Endothelial cell of umbilical vein (primary cell): ENCODE data around the gene THAP4.

ENCODE experiments used
- CTCF ChIP-seq, 2 donors: IDR thresholded peaks; 1 replicate in 1 of 2; 2 replicates in 1 of 2; pipeline ENCODE4 v1.5.1; 2011; ENCODE audit warnings: low read length in 2 of 2, mild to moderate bottlenecking in 2 of 2, moderate library complexity in 2 of 2, control low read depth in 1 of 2, inconsistent platforms in 1 of 2, low read depth in 1 of 2; ENCODE audit not compliant: insufficient read depth in 1 of 2; ENCODE audit errors: extremely low read depth in 1 of 2
- EZH2 ChIP-seq: IDR thresholded peaks from 2 replicates; pipeline ENCODE4 v1.6.1; 2012; ENCODE audit warnings: borderline replicate concordance, low read depth, mild to moderate bottlenecking, moderate library complexity, low read length, inconsistent platforms; ENCODE audit not compliant: severe bottlenecking
- GATA2 ChIP-seq: IDR thresholded peaks from 2 replicates; pipeline ENCODE4 v1.7.0; 2011; ENCODE audit warnings: low read depth, mild to moderate bottlenecking, moderate library complexity, mixed read lengths, low read length; ENCODE audit not compliant: insufficient read length, insufficient read depth
- JUN ChIP-seq: IDR thresholded peaks from 2 replicates; pipeline ENCODE4 v1.6.1; 2011; ENCODE audit warnings: borderline replicate concordance, low read depth; ENCODE audit not compliant: insufficient read length, insufficient read depth
- MAX ChIP-seq: IDR thresholded peaks from 2 replicates; pipeline ENCODE4 v1.6.1; 2011; ENCODE audit not compliant: insufficient read depth, insufficient read length
- POLR2A ChIP-seq: IDR thresholded peaks from 2 replicates; pipeline ENCODE4 v1.6.1; 2012; ENCODE audit warnings: low read depth, mild to moderate bottlenecking, control low read depth, low read length
- POLR2AphosphoS5 ChIP-seq: IDR thresholded peaks from 2 replicates; pipeline ENCODE4 v1.6.1; 2012; ENCODE audit warnings: low read depth, mild to moderate bottlenecking, control low read depth, low read length, moderate library complexity; ENCODE audit not compliant: insufficient read depth

- no peak for TF ChIP-seq CTCF (IDR thresholded peaks at IDR 0.05; ENCODE audit: extremely low read depth in 1 of 2, insufficient read depth in 1 of 2, low read depth in 1 of 2, low read length in 2 of 2)
- no peak for TF ChIP-seq MAX
- no peak for TF ChIP-seq POLR2AphosphoS5
- TF ChIP-seq POLR2A, result no peak
- no peak for TF ChIP-seq JUN
- TF ChIP-seq EZH2, result no peak
- no peak for TF ChIP-seq GATA2
These were observed 38.9 kb downstream of the THAP4 start for GRCh38 chr2:241598061-241598460.
